Measurements from ENCODE around the gene ADCY4.
"Not testable (repeated sequence)": the region's sequence is repeated elsewhere in the genome, so short reads cannot be mapped to it uniquely, and the experiment has no call there.

ADCY4 gene

DNA sequence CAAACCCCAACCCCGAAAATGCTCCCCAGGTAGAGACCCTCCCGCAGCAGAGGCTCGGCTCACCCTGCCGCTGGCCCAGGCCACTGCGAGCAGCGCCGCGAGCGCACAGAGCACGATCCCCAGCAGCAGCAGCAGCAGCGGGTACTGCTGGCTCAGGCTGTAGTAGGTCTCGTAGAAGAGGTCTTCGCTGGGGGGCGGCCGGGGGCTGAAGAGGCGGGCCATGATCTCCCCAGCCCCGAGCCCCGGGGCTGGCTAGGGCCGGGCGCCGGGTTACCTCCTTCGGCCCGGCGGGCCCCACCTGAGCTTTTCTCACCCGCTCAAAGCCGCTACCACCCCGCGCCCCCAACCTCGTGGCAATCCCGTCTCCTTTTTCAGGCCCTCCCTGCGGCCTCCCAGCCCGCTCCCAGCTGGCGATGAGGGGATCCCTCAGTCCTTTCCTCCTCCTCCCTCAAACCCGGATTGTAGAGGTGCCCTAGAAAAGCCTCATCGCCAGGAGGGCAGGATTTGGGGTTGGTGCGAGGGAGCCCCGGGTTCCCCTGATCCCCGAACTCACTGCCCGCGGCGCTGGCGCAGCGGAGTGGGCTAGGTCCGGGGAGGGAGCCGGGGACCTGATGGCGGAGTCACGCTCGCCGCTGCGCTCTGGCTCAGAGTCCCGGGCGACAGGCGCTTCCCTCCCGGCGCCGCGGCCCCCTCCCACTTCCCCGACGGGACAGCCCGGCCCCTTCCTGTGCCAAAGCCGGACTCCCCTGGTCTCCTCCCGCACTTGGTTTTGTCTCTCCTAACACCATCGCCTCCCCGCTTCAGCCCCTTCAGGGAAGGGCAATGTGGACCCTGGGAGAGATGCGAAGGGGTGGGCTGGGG lies at the start of gene ADCY4:
Gene ADCY4, minus strand, starts transcription at position 641 of the 861 bp plus-strand sequence. Its CDS starts 419 bp downstream, at position 222.
- no peak for DNase-seq

DNA sequence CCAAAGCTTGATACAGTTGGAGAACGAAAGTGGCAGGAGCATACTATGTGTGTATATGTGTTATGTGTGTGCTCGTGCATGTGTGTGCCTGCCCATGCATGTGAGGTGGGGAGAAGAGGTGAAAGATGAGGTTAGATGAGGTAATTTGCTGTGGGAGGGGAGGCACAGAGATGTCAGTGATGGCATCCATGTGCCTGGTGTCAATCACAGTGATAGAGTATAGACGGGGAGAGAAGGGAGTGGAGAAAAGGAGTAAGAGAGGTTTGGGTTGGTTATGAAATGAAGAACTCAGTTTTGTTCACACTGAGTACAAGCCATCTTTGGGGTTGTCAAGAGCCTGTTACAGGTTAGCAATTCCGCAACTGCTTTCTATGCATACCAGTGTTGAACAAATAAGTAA lies 49.3 kb upstream of the ADCY4 start:
- DNase-seq = no peak

DNA sequence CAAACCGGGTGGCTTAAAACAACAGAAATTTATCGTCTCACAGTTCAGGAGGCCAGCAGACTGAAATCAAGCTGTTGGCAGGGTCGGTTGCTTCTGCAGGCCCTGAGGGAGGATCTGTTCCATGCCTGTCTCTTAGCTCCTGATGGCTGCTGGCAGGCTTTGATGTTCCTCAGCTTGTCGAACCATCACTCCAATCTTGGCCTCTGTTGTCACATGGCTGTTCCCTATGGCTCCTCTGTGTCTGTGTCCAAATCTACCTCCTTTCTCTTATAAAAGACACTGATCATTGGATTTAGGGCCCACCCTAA lies 47.1 kb upstream of the ADCY4 start:
- DNase-seq = no peak

DNA sequence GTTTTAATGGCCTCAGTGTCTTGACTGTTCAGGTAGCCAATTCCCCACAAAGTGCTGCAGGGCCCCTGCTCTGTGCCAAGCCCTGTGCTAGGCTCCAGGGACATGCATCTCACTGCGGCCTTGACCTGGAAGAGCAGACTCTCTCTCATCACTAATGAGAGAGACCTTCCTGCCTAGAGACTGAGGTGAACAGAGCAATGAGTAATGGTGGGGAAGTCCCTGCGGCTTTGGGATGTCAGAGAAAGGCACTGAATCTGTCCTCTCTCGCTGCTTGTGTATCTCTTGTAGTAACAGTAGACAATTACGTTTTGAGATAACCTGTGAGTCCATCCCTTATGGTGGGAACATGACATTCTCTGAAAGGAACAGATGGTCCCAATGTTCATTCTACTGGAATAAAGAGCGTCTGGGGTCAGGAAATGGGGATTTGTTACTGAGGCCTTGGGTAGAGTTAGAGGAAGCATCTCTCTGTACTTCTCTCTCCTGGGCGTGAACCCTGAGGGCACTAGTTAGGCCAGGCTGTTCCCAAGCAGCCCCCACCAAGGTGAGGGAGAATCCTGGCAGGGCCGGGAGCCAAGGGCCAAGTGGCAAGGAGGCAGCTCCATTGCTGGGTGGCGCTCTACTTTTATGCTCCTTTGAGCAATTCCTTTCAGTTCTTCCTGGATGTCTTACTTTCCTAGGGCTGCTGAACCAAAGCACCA lies 46.6 kb upstream of the ADCY4 start:
- DNase-seq = no peak

DNA sequence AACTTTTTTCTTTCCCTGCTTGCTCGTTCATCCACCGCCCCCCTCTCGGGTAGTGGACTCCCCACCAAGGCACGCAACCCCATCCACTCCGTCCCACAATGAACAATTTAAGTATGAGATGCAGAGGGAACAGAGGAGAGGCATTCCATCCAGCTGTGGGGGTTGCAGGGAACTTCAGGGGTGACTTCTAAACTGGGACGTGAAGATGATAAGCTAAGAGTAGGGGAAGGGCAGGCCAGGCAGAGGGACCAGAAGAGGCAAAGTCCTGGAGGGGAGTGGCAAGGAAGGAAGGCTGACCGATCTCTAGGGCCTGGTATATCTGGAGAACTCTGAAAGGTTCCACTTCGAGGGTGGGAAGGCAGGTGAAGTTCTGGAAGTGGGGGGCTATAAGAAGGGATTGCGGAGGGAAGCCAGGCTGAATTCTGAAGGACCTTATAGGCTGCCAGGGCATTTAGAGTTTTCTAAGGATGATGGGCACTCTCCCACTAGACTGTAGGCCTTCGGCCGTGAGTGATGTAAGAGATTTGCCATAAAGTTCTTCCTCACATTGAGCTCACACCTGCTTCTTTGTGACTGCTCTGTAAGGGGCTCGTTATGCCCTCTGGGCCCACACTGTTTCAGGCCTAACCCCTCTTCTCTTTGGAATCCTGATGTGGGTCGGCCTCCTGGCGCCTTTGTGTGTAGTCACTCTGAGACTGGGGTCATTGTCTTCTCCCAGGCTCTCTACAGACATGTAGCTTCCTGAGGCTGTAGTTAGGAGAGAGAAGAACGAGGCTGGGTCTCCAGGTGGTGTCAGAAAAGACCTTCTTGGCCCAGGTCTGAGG lies 45.2 kb upstream of the ADCY4 start:
- DNase-seq = no peak

DNA sequence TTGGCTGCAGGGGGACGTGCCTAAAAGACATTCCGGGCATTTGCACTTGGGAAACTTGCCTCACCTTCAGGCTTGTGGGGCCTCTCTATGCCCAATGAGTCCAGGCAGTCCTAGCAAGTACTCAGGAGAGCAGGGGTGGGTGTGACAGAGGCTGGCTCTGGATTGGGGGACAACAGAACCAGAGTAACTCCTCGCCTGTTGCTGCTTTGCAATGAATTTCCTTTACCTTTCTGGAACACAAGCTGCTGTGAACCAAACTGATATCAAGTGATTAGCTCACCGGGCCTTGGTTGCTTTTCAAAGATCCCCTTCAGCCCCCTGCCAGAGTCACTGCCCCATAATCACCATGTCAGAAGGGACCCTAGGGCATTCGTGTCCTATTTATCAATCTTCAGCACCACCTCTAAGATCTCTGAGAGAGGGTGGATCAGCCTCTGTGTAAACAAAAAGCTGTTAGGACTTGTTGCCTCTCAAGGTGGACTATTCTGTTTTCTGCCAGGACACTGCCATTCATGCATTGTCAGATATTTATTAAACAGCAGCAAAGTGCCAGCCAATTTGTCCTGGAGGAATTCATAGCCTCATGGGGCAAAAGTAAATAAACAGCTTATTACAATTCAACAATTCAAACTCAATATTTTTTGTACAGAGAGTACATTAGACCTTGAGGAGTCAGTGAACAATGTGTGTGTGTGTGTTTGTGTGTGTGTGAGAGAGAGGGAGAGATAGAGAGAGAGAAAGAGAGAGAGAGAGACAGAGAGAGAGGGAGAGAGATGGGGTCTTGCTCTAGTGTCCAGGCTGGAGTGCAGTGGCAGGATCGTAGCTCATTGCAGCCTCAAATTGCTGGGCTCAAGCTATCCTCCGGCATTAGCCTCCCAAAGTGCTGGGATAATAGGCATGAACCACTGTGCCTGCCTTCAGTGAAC lies 44.4 kb upstream of the ADCY4 start:
- DNase-seq = no peak

DNA sequence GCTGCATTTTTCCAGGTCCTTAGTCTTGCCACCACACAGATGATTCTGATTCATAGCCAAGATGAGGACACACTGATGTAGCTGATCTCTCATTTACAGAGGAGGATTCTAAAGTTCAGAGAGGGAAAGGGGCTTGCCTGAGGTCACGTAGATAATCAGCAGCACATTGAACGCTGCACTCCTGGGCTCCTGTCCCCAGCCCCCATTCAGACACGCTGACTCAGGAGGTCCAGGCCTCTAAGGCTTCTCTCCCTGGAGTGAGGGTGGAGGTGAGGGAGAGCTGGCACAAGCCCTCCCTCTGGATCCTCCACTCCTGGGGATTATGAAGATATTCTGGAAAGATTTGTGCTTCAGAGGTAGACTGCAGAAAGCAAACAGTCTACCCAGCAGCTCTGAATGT lies 43.5 kb upstream of the ADCY4 start:
- DNase-seq = no peak

DNA sequence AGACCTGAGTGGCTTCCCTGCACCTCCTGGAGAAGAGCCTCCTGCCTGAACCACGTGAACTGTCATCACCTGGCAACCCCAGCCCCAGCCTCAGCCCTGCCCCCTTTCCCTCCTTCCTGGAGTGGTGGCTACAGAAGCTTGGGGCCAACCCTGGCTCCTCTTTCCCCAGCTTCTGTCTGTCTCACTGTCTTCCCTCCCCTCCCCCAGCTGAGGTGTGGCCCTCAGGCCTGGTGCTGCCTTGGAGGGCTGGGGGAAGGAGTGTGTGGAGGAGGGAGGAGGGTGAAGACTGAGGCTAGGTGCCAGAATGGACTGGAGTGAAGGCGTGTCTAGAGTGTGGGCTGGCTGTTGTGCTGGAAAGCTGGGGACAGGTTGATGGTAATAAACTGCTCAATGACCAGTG lies 42.8 kb upstream of the ADCY4 start:
- no peak for DNase-seq

DNA sequence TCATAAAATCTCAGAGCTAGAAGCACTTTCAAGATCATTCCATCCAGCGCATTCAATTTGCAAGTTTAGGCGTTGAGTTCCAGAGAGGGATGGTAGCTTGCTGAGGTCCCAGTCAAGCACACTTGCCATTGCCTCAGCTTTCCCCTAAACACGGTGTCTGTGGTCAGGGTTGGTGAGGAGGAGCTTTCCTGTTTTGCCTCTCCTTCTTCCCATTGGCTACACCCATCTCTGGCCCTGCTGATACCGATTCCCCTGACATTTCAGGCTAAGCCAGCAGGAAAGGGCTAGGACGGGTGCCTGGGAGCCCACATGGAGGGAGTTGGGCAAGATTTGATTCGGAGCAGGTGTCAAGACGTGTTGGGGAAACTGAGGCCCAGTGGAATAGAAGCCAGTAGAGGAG lies 42.3 kb upstream of the ADCY4 start:
- no peak for DNase-seq

DNA sequence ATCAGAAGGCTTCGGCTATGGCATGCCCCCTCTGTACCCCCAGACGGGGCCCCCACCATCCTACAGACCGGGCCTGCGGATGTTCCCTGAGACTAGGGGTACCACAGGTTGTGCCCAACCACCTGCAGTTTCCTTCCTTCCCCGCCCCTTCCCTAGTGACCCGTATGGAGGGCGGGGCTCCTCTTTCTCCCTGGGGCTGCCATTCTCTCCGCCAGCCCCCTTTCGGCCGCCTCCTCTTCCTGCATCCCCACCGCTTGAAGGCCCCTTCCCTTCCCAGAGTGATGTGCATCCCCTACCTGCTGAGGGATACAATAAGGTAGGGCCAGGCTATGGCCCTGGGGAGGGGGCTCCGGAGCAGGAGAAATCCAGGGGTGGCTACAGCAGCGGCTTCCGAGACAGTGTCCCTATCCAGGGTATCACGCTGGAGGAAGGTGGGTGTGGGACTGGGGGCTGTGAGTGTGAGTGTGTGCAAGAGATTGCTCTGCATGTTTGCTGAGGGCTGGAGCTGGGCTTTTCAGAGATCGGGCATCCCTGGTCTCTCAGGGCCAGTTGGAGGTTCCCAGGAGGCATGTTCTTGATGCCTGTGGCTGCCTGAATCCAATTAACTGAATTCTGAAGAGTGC lies 41.7 kb upstream of the ADCY4 start:
- no peak for DNase-seq

DNA sequence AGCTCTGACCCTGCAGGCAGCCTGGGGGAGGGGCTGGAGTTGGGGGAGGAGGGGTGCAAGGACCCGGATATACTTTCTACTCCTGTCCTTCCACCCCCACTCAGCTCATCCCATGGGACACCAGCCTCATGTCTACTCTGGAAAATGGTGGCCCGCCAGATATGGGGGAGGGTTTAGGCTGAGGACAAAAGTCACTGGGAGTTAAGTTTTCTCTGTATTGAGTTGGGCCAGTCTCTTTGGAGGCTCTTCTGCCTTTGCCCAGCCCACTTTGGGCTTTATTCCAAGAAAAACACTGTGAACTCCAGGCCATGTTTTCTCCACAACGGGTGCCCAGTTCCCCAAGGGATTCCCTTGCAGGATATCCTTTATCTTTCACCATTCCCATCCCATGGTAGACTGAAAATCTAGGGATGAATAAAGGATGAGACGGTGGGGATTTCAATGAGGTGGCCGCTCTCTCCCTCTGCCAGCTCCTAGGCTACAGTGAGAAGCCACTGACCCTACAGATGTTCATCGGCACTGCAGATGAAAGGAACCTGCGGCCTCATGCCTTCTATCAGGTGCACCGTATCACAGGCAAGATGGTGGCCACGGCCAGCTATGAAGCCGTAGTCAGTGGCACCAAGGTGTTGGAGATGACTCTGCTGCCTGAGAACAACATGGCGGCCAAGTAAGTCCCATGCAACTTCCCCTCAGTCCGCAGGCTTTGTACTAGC lies 38.0 kb upstream of the ADCY4 start:
- DNase-seq = no peak

DNA sequence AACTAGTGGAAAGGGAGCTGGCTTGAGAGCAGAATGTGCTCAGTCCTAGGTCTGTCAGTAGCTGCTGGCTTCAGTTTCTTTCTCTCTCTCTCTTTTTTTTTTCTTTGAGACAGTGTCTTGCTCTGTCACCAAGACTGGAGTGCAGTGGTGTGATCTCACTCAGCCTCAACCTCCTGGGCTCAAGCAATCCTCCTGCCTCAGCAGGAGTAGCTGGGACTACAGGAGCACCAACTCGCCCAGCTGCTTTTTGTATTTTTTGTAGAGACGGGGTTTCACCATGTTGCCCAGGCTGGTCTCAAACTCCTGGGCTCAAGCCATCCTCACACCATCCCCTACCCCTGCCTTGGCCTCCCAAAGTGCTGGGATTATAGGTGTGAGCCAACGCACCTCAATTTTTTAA lies 36.7 kb upstream of the ADCY4 start:
- not testable (repeated sequence) for DNase-seq

DNA sequence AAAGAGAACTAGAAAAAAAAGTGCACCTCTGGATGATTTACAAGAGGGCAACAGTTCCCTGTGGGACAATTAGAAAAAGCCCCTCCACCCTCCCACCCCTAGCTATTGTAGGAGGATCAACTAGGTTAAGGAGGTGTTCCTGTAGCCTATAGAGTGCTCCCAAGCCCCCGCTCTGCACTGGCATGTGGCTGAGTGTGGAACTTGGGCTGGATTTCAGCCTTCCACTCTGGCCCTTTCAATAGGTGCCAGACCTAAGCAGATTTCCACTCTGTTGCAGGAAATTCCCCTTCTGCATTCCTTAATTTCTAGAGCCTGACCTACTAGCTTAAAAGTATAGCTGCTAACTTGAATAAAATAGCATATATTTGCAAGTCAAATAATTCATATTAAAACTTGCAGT lies 35.9 kb upstream of the ADCY4 start:
- DNase-seq = no peak

DNA sequence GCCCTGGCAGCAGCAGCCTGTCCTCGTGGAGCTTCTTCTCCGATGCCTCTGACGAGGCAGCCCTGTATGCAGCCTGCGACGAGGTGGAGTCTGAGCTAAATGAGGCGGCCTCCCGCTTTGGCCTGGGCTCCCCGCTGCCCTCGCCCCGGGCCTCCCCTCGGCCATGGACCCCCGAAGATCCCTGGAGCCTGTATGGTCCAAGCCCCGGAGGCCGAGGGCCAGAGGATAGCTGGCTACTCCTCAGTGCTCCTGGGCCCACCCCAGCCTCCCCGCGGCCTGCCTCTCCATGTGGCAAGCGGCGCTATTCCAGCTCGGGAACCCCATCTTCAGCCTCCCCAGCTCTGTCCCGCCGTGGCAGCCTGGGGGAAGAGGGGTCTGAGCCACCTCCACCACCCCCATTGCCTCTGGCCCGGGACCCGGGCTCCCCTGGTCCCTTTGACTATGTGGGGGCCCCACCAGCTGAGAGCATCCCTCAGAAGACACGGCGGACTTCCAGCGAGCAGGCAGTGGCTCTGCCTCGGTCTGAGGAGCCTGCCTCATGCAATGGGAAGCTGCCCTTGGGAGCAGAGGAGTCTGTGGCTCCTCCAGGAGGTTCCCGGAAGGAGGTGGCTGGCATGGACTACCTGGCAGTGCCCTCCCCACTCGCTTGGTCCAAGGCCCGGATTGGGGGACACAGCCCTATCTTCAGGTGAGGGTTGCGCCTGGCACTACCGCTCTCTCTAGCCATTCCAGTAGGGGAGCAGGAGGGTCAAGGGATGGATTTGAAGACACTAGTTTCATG lies 35.2 kb upstream of the ADCY4 start:
- no peak for DNase-seq

DNA sequence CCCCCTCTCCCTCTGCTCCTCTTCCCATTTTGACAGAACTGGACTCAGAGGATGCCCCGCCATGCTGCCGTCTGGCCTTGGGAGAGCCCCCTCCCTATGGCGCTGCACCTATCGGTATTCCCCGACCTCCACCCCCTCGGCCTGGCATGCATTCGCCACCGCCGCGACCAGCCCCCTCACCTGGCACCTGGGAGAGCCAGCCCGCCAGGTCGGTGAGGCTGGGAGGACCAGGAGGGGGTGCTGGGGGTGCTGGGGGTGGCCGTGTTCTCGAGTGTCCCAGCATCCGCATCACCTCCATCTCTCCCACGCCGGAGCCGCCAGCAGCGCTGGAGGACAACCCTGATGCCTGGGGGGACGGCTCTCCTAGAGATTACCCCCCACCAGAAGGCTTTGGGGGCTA lies 34.6 kb upstream of the ADCY4 start:
- DNase-seq = no peak

DNA sequence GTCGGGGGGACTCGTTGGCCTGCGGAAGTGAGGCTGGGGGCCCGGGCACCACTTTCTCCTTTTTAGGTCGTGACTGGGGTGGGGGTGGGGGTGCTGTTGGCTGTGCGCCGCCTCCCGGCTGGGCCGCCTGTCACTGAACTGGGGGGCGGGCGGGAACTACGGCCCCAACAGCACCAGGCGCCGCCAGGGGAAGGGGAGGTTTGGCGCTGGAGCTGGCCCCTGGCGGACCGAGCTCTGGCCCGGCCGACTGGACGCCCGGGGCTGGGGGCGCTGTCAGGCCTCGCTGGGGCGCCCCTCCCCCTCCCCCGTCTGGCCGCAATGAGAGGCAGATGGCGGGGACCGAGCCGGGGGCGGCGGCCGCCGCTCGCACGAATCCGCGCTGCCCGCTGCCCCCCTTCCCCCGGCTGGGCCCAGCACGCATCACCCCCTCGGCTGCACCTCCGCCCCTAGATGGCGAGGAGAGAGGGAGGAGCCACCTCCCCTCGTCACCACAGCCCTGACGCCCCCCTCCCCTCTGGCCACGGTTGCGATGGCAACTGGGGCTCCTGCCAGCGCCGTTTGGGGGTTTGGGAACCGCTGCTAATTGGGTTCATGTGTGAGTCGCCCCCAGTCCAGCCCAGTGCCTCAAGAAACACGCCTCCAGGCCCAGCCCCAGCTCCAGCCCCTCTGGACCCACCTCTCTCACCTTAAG lies 33.8 kb upstream of the ADCY4 start:
- DNase-seq = peak; percentile 40

DNA sequence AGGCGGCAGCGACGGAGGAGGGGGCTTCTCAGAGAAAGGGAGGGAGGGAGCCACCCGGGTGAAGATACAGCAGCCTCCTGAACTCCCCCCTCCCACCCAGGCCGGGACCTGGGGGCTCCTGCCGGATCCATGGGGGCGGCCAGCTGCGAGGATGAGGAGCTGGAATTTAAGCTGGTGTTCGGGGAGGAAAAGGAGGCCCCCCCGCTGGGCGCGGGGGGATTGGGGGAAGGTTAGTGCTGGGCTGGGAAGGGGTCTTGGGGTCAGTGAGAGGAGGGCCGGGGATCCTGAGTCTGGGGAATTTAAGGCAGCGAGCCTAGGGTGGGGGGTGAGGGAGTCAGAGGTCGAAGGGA lies 33.3 kb upstream of the ADCY4 start:
- no peak for DNase-seq

DNA sequence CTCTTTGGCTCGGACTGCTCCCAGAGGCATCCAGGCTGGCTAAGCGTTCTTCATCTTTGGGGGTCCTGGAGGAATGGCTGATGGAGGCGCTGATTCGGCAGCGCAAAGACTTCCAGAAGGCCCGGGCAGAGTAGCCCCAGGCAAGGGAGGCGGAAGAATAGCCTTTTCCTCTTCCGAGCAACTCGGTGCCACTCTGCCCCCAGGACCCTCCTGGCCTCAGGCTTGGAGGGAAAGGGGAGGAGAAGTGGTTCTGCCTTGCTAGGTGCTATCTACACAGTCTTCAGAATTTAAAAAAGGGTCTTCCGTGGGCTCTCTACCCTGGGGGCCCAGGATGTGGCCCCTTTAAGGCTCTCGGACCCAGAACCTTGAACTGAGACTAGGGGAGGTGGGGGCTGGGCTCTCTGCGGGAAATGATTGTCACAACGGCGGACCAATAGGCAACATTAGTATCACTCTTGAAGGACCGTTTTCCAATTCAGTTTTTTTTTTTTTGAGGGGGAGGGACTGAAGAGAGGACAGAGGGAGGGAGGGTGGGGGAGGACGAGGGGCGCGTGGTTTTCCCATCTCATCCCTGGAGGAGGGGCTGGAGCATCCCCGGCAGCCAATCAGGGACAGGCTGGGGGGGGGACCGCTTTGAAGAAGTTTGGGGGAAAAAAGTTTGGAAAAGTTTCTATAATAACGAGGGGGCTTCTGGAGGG lies 32.8 kb upstream of the ADCY4 start, which contains the start of gene NFATC4:
Gene NFATC4, plus strand, starts transcription at position 671 of the 698 bp plus-strand sequence. CDS start 157 bp downstream, outside the sequence.
- no peak for DNase-seq

Data from CD4-positive, alpha-beta T cell treated with Interleukin-12 subunit alpha and Interleukin-12 subunit beta, for 1 hour (primary cell).